Activated B cell treated with CpG ODN at 0.5 μM for 24 hours (primary cell): ENCODE results near the gene FERMT1. TPM values are rescaled to one million over a fixed set of nuclear protein-coding genes. Genes with fewer than 3 reads are reported as not detected.

Experiments
- ATAC-seq: fragments of 200-7000 bp; cut with Tn5 transposase; one replicate; pipeline ENCODE4 v1.10.0; 2021; ENCODE audit warnings: low read depth, mild to moderate bottlenecking, moderate library complexity
- CTCF ChIA-PET: fragments of 350-600 bp; sonication (Branson Sonifier 250); formaldehyde crosslinking; loops from one replicate; lab custom pipeline; 2021; ENCODE audit warnings: antibody characterized with exemption; lab: Charles Lee
- POLR2A ChIA-PET: fragments of 350-600 bp; sonication (Branson Sonifier 250); formaldehyde crosslinking; loops from one replicate; lab custom pipeline; 2021; ENCODE audit warnings: antibody characterized with exemption; lab: Charles Lee
- DNase-seq: peaks from one replicate; pipeline ENCODE4 v3.0.0; 2022
- H3K27ac Mint-ChIP-seq: one replicate; pipeline ENCODE4 v1.8.0; 2020; ENCODE audit warnings: mixed read lengths
- H3K27me3 Mint-ChIP-seq: one replicate; pipeline ENCODE4 v1.8.0; 2021; ENCODE audit warnings: mixed read lengths
- H3K36me3 Mint-ChIP-seq: one replicate; pipeline ENCODE4 v1.8.0; 2021; ENCODE audit warnings: low read depth, mixed read lengths
- H3K4me1 Mint-ChIP-seq: one replicate; pipeline ENCODE4 v1.8.0; 2021; ENCODE audit warnings: mixed read lengths
- H3K4me3 Mint-ChIP-seq: one replicate; pipeline ENCODE4 v1.8.0; 2020; ENCODE audit warnings: mild to moderate bottlenecking, mixed read lengths
- H3K9me3 Mint-ChIP-seq: one replicate; pipeline ENCODE4 v1.8.0; 2020; ENCODE audit warnings: mixed read lengths
- intact Hi-C: fragments of 100-400 bp; cut with micrococcal nuclease; formaldehyde crosslinking; loops from one replicate; pipeline ENCODE4 v1.15.1; 2024
- total RNA-seq: library from RNA; stranded (reverse); gene quantifications from 2 replicates; pipeline ENCODE4 v1.2.3, GENCODE V29; 2022
- TF ChIP-seq, protein P1 (sequence below): fragments of 200-600 bp; IDR thresholded peaks from one replicate; pipeline ENCODE4 v1.8.0; 2022; ENCODE audit warnings: antibody characterized with exemption, mild to moderate bottlenecking

FERMT1 gene
- total RNA-seq, 1 donor from 2014 or later, result not detected

- intact Hi-C loops, result no loop called here
- ChIA-PET POLR2A (no interaction called here), CTCF (no interaction called here)
- H3K4me1 Mint-ChIP-seq, result peaks cover 4% of the 10 kb centered on the region
- DNase-seq (no peak), ATAC-seq (no peak)
- H3K9me3 Mint-ChIP-seq, result no peaks in the 10 kb centered on the region
- H3K4me3 Mint-ChIP-seq, result no peak overlapping the region
- no peaks in the 10 kb centered on the region for H3K36me3 Mint-ChIP-seq
- peaks cover 10% of the 10 kb centered on the region for H3K27me3 Mint-ChIP-seq
- TF ChIP-seq, protein P1, sequence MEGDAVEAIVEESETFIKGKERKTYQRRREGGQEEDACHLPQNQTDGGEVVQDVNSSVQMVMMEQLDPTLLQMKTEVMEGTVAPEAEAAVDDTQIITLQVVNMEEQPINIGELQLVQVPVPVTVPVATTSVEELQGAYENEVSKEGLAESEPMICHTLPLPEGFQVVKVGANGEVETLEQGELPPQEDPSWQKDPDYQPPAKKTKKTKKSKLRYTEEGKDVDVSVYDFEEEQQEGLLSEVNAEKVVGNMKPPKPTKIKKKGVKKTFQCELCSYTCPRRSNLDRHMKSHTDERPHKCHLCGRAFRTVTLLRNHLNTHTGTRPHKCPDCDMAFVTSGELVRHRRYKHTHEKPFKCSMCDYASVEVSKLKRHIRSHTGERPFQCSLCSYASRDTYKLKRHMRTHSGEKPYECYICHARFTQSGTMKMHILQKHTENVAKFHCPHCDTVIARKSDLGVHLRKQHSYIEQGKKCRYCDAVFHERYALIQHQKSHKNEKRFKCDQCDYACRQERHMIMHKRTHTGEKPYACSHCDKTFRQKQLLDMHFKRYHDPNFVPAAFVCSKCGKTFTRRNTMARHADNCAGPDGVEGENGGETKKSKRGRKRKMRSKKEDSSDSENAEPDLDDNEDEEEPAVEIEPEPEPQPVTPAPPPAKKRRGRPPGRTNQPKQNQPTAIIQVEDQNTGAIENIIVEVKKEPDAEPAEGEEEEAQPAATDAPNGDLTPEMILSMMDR, result no peak
- H3K27ac Mint-ChIP-seq, result no peak overlapping the region
Observed at GRCh38 chr20:6095409-6095808, 27.4 kb downstream of the FERMT1 start.

GRCh38 chr20:6094565-6094964, 28.3 kb downstream of the FERMT1 start:
- ChIA-PET CTCF (no interaction called here), POLR2A (no interaction called here)
- no peak for ATAC-seq
- H3K4me3 Mint-ChIP-seq, result no peak overlapping the region
- H3K4me1 Mint-ChIP-seq, result peaks cover 4% of the 10 kb centered on the region
- H3K27ac Mint-ChIP-seq, result no peak overlapping the region
- TF ChIP-seq, protein P1, result no peak
- H3K36me3 Mint-ChIP-seq, result no peaks in the 10 kb centered on the region
- DNase-seq, result no peak
- H3K9me3 Mint-ChIP-seq, result no peaks in the 10 kb centered on the region
- intact Hi-C loops, result no loop called here
- H3K27me3 Mint-ChIP-seq, result peaks cover 9% of the 10 kb centered on the region

DNA sequence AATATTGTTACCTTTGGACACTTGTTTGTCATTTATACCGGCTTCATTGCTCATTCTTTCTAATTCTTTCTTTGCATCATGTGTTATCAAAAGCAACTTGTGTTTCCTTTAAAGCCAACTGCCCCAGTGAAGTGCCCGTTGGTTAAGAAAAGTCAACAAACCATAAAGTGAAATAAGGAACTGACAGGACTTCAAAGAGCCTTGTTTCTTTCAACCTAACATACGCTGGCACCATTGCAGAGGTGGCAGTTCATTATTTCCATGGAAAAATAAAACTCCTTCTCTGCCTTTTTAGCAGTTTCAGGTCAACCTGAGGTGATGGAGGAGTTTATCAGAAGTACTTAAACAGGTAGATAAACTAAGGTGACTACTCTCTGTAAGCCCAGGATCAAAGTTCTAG, 28.8 kb downstream of the FERMT1 start:
- Mint-ChIP-seq H3K27me3 (peaks cover 9% of the 10 kb centered on the region), H3K4me3 (no peak overlapping the region), H3K36me3 (no peaks in the 10 kb centered on the region), H3K4me1 (peaks cover 4% of the 10 kb centered on the region), H3K9me3 (no peaks in the 10 kb centered on the region), H3K27ac (no peak overlapping the region)
- CTCF ChIA-PET, result no interaction called here
- no peak for DNase-seq
- ATAC-seq, result no peak
- POLR2A ChIA-PET, result no interaction called here
- TF ChIP-seq, protein P1, result no peak
- intact Hi-C loops, result no loop called here

GRCh38 chr20:6091661-6092060, 31.2 kb downstream of the FERMT1 start:
- ChIA-PET CTCF (no interaction called here), POLR2A (no interaction called here)
- intact Hi-C loops, result no loop called here
- TF ChIP-seq, protein P1, result no peak
- H3K9me3 Mint-ChIP-seq, result peaks cover 2% of the 10 kb centered on the region
- DNase-seq (no peak), ATAC-seq (no peak)
- peaks cover 9% of the 10 kb centered on the region for H3K27me3 Mint-ChIP-seq
- H3K27ac Mint-ChIP-seq, result no peak overlapping the region
- H3K4me3 Mint-ChIP-seq, result no peak overlapping the region
- peaks cover 4% of the 10 kb centered on the region for H3K4me1 Mint-ChIP-seq
- H3K36me3 Mint-ChIP-seq, result no peaks in the 10 kb centered on the region

GRCh38 chr20:6086868-6087267, 36.0 kb downstream of the FERMT1 start:
- Mint-ChIP-seq H3K27ac (no peak overlapping the region), H3K4me1 (no peaks in the 10 kb centered on the region), H3K27me3 (peaks cover 4% of the 10 kb centered on the region), H3K36me3 (no peaks in the 10 kb centered on the region), H3K9me3 (peaks cover 3% of the 10 kb centered on the region), H3K4me3 (no peak overlapping the region)
- CTCF ChIA-PET, result no interaction called here
- no peak for ATAC-seq
- POLR2A ChIA-PET, result no interaction called here
- DNase-seq, result no peak
- TF ChIP-seq, protein P1, result no peak
- intact Hi-C loops, result no loop called here
